C4-2B (cell line): ENCODE measurements around the gene HOXA7.

Source experiments
- ZFX ChIP-seq: fragments of 450-650 bp; IDR thresholded peaks from 2 replicates; pipeline ENCODE4 v1.6.1; 2017
- TF ChIP-seq, protein P1 (sequence below): fragments of 450-650 bp; conservative IDR thresholded peaks from 2 replicates; pipeline ENCODE4 v1.5.1; 2017; ENCODE audit warnings: mild to moderate bottlenecking

DNA sequence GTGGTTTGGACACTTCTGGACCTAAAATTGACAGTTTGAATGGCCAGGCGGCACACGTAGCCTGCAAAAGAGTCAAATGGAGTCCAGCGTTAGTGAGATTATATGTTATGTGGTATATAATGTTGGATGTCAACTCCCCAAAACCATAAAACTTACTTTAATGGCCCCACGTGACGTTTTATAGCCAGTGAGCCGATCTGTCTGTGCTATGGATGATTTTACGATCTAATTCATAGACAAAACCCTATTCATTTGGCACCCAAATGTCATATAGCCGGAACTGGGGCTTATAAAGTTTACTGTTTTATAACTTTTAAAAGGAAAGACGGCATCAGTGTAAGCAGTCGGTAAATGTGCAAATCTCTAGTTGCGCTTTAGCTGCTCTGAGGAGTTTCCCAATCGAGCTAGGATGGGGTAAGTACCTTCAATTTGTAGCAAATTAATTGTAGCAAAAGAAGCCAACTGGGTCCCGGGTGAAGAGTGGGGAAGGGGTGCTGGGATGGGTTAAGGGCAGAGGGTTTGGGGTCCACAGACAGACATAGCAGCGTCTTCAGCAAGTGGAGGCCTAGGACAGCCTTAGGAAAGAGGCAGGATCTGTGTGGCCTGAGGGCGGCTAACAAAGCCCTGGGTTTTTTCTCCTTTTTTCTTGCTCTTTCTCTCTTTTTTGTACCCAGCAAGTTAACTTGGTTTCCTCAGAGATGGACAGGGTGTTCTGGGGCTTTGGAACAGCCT lies 16.2 kb downstream of the HOXA7 start:
- TF ChIP-seq, protein P1, sequence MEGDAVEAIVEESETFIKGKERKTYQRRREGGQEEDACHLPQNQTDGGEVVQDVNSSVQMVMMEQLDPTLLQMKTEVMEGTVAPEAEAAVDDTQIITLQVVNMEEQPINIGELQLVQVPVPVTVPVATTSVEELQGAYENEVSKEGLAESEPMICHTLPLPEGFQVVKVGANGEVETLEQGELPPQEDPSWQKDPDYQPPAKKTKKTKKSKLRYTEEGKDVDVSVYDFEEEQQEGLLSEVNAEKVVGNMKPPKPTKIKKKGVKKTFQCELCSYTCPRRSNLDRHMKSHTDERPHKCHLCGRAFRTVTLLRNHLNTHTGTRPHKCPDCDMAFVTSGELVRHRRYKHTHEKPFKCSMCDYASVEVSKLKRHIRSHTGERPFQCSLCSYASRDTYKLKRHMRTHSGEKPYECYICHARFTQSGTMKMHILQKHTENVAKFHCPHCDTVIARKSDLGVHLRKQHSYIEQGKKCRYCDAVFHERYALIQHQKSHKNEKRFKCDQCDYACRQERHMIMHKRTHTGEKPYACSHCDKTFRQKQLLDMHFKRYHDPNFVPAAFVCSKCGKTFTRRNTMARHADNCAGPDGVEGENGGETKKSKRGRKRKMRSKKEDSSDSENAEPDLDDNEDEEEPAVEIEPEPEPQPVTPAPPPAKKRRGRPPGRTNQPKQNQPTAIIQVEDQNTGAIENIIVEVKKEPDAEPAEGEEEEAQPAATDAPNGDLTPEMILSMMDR, result no peak
- TF ChIP-seq ZFX, result no peak
